ENCODE data around the gene PTPRD. TPM values are rescaled to one million over a fixed set of nuclear protein-coding genes. Genes with fewer than 3 reads are reported as not detected.

PTPRD gene
- total RNA-seq, 4 donors from 2014 or later: 85.8 to 169 (median 135) TPM

DNA sequence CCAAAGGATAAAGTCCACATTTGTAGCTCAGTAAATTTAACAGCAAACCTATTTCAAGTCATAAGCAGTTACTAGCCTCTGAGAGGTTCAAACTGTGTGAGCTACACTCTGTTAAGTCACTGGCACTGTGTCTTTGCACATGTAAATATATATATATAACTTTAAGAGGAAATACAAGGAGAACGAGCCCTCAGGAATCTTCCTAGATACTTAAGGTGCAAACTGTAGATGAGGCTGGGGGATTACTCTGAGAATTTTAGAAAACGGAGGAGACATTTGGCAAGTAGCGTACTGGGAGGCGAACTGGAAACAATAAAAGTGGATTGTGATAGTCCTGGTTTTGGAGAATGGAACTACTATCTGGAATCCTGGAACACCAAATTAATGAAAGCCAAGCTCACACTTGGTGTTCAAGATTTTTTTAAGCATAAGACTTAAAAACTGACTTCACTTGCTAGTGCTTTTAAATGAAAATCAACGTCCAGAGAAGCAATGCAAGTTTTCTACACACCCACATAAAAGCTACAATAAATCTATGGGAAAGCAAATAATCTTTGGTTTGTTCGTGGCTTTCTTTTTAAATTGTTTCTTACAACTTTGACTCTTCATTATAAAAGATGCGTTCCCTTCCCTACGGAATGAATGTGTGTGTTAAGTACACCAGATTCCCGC is 1756.3 kb downstream of the PTPRD start:
- H3K36me3 ChIP-seq: no peaks in the 10 kb centered on the region
- H3K27me3 ChIP-seq: peaks cover 0 to 4% of the 10 kb centered on the region in 2 donors
- H3K4me1 ChIP-seq: peaks cover 0 to 11% (median 0%) of the 10 kb centered on the region in 4 donors
- peak overlapping the region; percentile 43 to 89 (median 62) for H3K4me3 ChIP-seq
- DNase-seq: no peak
- peak overlapping the region in 3 of 4 donors; percentile 55 to 84 (median 74) for H3K27ac ChIP-seq
- no peak for TF ChIP-seq POLR2A (IDR thresholded peaks at IDR 0.05)
- TF ChIP-seq, protein P1, sequence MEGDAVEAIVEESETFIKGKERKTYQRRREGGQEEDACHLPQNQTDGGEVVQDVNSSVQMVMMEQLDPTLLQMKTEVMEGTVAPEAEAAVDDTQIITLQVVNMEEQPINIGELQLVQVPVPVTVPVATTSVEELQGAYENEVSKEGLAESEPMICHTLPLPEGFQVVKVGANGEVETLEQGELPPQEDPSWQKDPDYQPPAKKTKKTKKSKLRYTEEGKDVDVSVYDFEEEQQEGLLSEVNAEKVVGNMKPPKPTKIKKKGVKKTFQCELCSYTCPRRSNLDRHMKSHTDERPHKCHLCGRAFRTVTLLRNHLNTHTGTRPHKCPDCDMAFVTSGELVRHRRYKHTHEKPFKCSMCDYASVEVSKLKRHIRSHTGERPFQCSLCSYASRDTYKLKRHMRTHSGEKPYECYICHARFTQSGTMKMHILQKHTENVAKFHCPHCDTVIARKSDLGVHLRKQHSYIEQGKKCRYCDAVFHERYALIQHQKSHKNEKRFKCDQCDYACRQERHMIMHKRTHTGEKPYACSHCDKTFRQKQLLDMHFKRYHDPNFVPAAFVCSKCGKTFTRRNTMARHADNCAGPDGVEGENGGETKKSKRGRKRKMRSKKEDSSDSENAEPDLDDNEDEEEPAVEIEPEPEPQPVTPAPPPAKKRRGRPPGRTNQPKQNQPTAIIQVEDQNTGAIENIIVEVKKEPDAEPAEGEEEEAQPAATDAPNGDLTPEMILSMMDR (IDR thresholded peaks at IDR 0.05): no peak
- H3K9me3 ChIP-seq: no peaks in the 10 kb centered on the region

DNA sequence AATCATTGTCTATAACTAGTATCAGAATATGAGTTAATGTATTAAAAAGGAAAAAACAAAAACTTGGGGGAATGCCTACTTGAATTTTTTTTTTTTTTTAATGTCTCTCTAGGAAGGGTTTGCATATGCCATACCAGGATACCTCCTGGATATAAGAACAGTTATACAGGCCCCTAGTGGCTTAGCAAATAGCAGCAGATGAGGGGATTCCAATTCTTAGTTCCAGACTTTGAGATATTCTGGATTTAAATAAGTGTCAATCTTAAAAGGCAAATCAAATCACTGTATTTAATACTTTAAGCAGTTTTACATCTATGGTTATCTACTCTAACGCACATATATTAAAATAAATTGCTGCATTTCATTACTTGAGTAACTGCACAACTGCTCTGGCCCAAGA is 1757.8 kb downstream of the PTPRD start:
- H3K27me3 ChIP-seq: peaks cover 0 to 4% of the 10 kb centered on the region in 2 donors
- H3K4me3 ChIP-seq: peak overlapping the region in 1 of 4 donors; percentile 89
- no peaks in the 10 kb centered on the region for H3K36me3 ChIP-seq
- H3K4me1 ChIP-seq: peaks cover 0 to 11% (median 0%) of the 10 kb centered on the region in 4 donors
- DNase-seq: no peak
- H3K27ac ChIP-seq: no peak overlapping the region
- TF ChIP-seq POLR2A (IDR thresholded peaks at IDR 0.05): no peak
- TF ChIP-seq, protein P1 (IDR thresholded peaks at IDR 0.05): peak in 4 of 6 experiments; percentile 10 to 41 (median 30)
- H3K9me3 ChIP-seq: no peaks in the 10 kb centered on the region

DNA sequence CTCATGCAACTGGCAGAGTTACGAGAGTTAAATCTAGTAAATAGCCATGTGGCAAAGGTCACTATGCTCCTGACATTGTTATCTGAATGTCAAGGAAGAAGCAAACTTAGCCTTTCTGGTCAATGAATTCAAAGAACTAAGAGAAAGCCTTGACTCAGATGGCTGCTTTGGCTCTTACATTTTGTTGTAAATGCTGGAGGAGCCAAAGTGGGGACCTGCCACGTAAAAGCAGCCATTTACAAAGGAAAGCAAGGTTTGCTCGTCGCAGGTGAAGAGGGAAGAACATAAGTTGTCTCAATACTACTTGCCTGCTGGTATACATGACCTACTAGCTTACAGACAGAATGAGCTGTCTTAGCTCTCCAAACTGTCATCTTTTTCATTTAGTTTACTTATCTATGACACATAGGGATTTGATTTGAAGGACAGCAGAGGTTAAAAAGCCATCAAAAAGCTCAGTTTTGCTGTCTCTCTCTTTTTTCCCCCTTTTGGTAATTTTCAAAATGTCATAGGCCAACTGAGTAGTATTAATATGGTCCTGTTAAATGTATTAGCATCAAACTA is 1760.4 kb downstream of the PTPRD start:
- peaks cover 0 to 10% (median 0%) of the 10 kb centered on the region in 4 donors for H3K4me1 ChIP-seq
- H3K9me3 ChIP-seq: no peaks in the 10 kb centered on the region
- no peaks in the 10 kb centered on the region for H3K36me3 ChIP-seq
- H3K27ac ChIP-seq: no peak overlapping the region
- H3K27me3 ChIP-seq: peaks cover 0 to 4% of the 10 kb centered on the region in 2 donors
- TF ChIP-seq, protein P1 (IDR thresholded peaks at IDR 0.05): no peak
- no peak for TF ChIP-seq POLR2A (IDR thresholded peaks at IDR 0.05)
- DNase-seq: no peak
- H3K4me3 ChIP-seq: no peak overlapping the region

DNA sequence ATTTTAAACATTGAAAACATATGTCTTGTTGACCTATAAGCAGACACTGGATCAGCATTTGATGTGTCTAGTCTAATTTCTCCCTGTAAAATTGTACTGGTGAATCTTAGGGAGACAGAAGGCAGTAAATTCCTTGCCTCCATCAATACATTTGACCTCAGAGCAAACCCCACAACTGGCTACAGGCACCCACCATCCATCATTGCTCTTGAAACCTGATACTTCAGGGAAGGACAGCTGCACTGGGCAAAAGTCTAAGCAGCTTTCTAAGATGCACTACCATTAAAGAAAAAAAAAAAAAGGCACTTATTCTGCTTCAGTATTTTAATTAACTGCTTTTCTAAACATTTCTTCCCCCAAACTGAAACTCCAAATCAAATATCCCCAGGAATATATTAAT is 1761.9 kb downstream of the PTPRD start:
- H3K27me3 ChIP-seq: no peaks in the 10 kb centered on the region

DNA sequence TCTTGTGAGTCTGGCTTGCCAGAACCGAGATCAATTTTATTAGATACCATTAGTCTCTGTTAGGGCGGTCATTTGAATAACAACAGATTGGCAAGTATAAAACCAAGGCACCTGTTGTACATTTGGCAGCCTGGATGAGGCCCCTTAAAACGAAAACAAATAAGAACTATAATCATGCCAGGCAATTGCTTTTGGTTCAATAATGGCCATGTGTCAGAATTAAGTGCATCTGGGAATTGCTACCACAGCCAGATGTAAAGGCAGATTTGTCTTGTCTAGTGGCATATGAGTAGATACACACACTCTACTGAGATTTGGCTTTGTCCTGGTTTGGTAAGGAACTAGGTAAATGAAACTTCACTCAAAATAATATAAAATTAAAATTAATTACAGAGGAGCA is 1767.0 kb downstream of the PTPRD start:
- no peak overlapping the region for H3K4me3 ChIP-seq
- no peak for DNase-seq
- H3K4me1 ChIP-seq: no peaks in the 10 kb centered on the region
- no peaks in the 10 kb centered on the region for H3K27me3 ChIP-seq
- TF ChIP-seq, protein P1 (IDR thresholded peaks at IDR 0.05): no peak
- TF ChIP-seq POLR2A (IDR thresholded peaks at IDR 0.05): no peak
- no peak overlapping the region for H3K27ac ChIP-seq
- H3K9me3 ChIP-seq: no peaks in the 10 kb centered on the region
- no peaks in the 10 kb centered on the region for H3K36me3 ChIP-seq

More for the DNA sequence above, 1761.9 kb downstream of the PTPRD start:
- no peaks in the 10 kb centered on the region for H3K4me1 ChIP-seq
- no peak for TF ChIP-seq POLR2A (IDR thresholded peaks at IDR 0.05)
- TF ChIP-seq, protein P1 (IDR thresholded peaks at IDR 0.05): no peak
- no peaks in the 10 kb centered on the region for H3K9me3 ChIP-seq
- no peak overlapping the region for H3K4me3 ChIP-seq
- H3K27ac ChIP-seq: no peak overlapping the region
- no peak for DNase-seq
- no peaks in the 10 kb centered on the region for H3K36me3 ChIP-seq

Measured in Peyer's patch (tissue), 4 donors.